ENCODE data around the gene RPLP1.

Gene RPLP1

DNA sequence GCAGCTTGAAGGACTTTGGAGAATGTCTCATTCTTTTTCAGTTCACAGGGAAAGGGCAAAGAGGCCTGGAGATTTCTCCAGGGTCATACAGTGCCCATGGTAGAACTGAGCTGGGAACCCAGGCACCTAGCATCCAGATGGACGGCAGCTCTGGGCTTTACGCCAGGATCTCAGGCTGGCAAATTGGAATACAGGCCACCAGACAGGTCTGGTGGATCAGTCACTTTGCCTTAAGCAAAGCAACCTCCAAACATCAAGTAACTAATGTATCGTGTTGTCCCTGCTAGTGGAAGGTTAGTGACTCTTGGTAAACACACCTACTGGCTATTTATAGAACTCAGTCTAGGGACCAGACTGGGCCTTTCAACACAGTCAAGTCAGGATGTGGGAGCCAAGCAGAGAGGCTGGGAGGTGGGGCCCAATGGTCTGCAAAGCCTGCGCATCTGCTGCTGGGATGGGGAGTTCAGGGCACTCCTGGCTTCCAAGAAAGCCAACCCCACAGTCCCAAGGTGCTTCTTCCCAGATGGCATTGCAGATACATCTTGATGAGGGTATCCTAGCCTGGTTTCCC is 30.2 kb downstream of the RPLP1 start:
- H3K4me3 ChIP-seq (ENCODE audit: low read depth, low read length): no peak overlapping the region
- TF ChIP-seq, protein P1, sequence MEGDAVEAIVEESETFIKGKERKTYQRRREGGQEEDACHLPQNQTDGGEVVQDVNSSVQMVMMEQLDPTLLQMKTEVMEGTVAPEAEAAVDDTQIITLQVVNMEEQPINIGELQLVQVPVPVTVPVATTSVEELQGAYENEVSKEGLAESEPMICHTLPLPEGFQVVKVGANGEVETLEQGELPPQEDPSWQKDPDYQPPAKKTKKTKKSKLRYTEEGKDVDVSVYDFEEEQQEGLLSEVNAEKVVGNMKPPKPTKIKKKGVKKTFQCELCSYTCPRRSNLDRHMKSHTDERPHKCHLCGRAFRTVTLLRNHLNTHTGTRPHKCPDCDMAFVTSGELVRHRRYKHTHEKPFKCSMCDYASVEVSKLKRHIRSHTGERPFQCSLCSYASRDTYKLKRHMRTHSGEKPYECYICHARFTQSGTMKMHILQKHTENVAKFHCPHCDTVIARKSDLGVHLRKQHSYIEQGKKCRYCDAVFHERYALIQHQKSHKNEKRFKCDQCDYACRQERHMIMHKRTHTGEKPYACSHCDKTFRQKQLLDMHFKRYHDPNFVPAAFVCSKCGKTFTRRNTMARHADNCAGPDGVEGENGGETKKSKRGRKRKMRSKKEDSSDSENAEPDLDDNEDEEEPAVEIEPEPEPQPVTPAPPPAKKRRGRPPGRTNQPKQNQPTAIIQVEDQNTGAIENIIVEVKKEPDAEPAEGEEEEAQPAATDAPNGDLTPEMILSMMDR (IDR thresholded peaks at IDR 0.05; ENCODE audit: borderline replicate concordance, insufficient read depth, low read depth, low read length): no peak

DNA sequence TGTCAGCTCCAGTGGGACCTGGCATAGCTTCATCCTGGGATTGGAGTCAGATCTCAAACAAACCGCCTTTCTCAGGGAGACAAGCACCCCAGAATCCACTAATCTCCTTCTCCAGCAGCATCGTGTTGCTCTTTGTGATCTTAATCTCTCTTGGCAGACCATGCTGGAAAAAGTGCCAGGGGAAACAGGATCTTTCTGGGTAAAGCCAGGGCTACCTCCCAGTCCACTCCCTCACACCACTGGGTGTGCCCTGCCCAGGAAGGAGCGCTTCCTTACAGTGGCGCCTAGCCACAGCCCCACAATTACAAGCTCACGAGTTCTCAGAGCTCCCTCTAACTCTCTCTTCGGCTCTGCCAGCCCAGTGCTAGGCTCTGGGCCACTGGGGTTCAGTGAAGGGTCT is 32.2 kb downstream of the RPLP1 start:
- TF ChIP-seq, protein P1 (IDR thresholded peaks at IDR 0.05; ENCODE audit: borderline replicate concordance, insufficient read depth, low read depth, low read length): no peak
- no peak overlapping the region for H3K4me3 ChIP-seq (ENCODE audit: low read depth, low read length)

DNA sequence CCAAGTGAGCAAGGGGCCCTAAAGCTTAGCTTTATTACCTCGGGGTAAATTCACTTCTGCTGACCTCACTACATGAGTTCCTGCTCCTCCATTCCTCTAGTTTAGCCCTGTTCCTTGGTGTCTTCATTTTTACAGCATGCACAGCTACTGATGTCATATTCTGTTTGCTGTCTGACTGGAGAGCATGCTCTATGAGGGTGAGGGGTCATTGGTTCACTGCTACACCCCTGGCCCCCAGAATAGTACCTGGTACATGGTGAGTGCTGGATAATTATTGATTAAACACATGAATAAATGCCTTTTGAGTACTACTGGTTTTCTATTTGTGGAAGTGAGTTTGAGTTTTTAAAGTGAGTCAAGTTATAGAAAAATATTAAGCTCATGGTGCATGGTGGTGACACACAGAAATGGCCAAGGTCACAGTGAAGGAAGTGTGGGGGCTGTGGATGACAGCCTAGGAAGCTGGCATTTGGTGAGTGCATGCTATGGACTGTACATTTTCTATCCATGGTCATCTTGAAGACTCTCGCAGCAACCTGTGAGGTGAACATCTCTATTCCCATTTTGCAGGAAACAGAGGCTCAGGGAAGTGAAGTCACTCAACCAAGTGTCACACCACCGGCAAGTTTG is 34.0 kb downstream of the RPLP1 start:
- no peak overlapping the region for H3K4me3 ChIP-seq (ENCODE audit: low read depth, low read length)
- TF ChIP-seq, protein P1 (IDR thresholded peaks at IDR 0.05; ENCODE audit: borderline replicate concordance, insufficient read depth, low read depth, low read length): no peak

DNA sequence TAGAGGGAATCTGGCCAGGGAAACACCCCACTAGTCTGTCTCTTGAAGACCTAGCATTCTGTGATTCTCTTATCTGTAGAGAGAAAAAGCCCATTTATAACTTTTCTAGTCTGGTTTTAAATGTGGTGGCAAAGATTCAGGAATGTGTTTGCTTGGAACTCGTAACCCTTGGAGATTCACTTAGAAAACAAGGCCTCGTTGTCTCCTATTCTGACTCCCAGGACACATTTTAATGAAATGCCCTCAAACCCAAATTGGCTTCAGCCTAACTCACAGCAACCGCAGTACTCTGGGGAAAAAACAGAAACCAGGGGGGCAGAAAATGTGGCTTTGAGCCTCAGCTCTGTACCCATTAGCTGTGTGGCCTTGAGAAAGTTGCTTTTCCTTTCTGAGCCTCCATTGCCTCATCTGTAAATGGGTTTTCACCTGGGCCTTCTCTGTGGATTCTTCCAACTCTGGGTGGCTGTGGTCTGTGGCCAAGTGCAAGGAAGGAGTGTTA is 36.5 kb downstream of the RPLP1 start:
- no peak overlapping the region for H3K4me3 ChIP-seq (ENCODE audit: low read depth, low read length)
- TF ChIP-seq, protein P1 (IDR thresholded peaks at IDR 0.05; ENCODE audit: borderline replicate concordance, insufficient read depth, low read depth, low read length): no peak

DNA sequence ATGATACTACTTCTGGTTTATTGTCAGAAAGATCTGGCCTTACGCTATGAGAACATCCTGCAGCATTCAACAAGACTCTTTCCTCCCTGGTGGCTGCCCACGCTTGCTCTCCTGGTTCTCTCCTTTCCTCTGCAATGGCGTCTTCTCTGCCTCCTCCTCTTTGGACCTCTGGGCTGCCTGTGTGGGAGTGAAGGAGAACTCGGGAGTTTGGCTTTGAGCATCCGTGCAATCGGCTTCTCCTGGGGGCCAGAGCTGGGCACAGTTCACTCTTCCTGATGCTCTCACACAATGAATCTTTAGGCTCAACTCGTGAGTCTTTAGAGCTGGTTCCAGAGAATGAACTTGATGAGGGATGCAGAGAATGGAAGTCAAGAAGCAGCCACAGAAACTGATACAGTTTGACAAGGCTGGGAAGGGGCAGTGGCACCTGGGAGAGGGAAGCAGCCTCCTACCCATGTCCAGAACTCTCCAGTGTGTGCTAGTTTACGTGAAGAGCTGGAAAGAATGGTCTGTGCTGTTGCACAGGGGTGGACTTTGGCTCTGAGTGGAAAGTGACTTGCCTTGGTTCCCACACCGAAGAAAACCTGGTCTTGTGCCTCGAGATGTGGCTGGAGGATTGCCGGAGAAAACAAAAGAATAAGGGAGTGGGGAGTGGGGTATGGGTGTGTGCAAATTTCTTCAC is 37.9 kb downstream of the RPLP1 start:
- TF ChIP-seq, protein P1 (IDR thresholded peaks at IDR 0.05; ENCODE audit: borderline replicate concordance, insufficient read depth, low read depth, low read length): no peak

DNA sequence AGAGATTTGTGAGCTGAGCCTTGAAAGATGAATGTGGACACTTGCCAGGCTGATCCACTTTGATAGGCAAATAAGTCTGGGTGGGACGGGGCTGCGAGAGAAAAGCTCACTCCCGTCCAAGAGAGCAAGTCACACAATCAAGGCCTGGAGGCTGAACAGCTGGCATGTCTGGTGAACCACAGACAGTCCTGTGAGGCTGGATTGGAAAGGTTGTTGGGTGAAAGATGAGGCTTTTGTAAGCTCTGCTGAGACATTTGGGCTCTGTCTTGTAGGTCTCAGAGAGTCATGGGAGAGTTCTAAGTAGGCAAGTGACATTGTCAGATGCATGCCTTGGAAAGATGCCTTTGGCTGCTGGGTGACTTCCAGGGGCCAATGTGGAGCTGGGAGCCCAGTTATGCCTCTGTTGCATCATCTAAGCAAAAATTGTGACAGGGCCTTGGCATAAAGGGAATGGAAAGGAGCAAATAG is 38.5 kb downstream of the RPLP1 start:
- no peak overlapping the region for H3K4me3 ChIP-seq (ENCODE audit: low read depth, low read length)
- TF ChIP-seq, protein P1 (IDR thresholded peaks at IDR 0.05; ENCODE audit: borderline replicate concordance, insufficient read depth, low read depth, low read length): no peak

More for the DNA sequence above, 37.9 kb downstream of the RPLP1 start:
- no peak overlapping the region for H3K4me3 ChIP-seq (ENCODE audit: low read depth, low read length)

Measured in GM12875 (cell line).